GM21737 (cell line): Measurements from ENCODE around the gene FOLH1.
"Not testable (repeated sequence)": the region's sequence is repeated elsewhere in the genome, so short reads cannot be mapped to it uniquely, and the experiment has no call there.

Experiments used
- ATAC-seq: cut with Tn5 transposase; IDR thresholded peaks from one replicate; pipeline ENCODE4 v1.9.1; 2021; ENCODE audit warnings: mild to moderate bottlenecking, moderate library complexity; ENCODE audit not compliant: unreplicated experiment

FOLH1 gene

GRCh38 chr11:49184756-49185155 lies 23.6 kb downstream of the FOLH1 start:
- ATAC-seq: not testable (repeated sequence)

- not testable (repeated sequence) for ATAC-seq
Measured at GRCh38 chr11:49177936-49178335, 30.5 kb downstream of the FOLH1 start.

- ATAC-seq: not testable (repeated sequence)
Measured at GRCh38 chr11:49175378-49175777, 33.0 kb downstream of the FOLH1 start.

- not testable (repeated sequence) for ATAC-seq
Measured at GRCh38 chr11:49174691-49175366, 33.6 kb downstream of the FOLH1 start.

- not testable (repeated sequence) for ATAC-seq
Measured at GRCh38 chr11:49171613-49172012, 36.8 kb downstream of the FOLH1 start.

- ATAC-seq: not testable (repeated sequence)
Measured at GRCh38 chr11:49169579-49169978, 38.8 kb downstream of the FOLH1 start.

GRCh38 chr11:49168992-49169391 lies 39.4 kb downstream of the FOLH1 start:
- ATAC-seq: not testable (repeated sequence)

GRCh38 chr11:49151211-49151610 lies 57.2 kb downstream of the FOLH1 start:
- no peak for ATAC-seq

GRCh38 chr11:49102356-49102755 lies 106.0 kb downstream of the FOLH1 start:
- ATAC-seq: not testable (repeated sequence)
